Measurements from ENCODE around the gene RER1.

The RER1 gene

GRCh38 chr1:2405588-2406295 is 14.1 kb downstream of the RER1 start:
- TF ChIP-seq CTCF (IDR thresholded peaks at IDR 0.05): no peak
- H3K27ac ChIP-seq: no peak overlapping the region

GRCh38 chr1:2406451-2407041 is 14.9 kb downstream of the RER1 start:
- no peak for DNase-seq (ENCODE audit: low spot score)
- no peak overlapping the region for H3K27ac ChIP-seq
- H3K4me3 ChIP-seq: no peak overlapping the region
- TF ChIP-seq CTCF (IDR thresholded peaks at IDR 0.05): no peak

More at GRCh38 chr1:2405588-2406295, 14.1 kb downstream of the RER1 start:
- DNase-seq (ENCODE audit: low spot score): no peak
- no peak overlapping the region for H3K4me3 ChIP-seq

- no peak for TF ChIP-seq CTCF (IDR thresholded peaks at IDR 0.05)
- H3K4me3 ChIP-seq: no peak overlapping the region
- no peak for DNase-seq (ENCODE audit: low spot score)
- no peak overlapping the region for H3K27ac ChIP-seq
Measured at GRCh38 chr1:2407166-2407990, 15.7 kb downstream of the RER1 start.

GRCh38 chr1:2407991-2408275 is 16.3 kb downstream of the RER1 start:
- DNase-seq (ENCODE audit: low spot score): no peak
- H3K4me3 ChIP-seq: no peak overlapping the region

GRCh38 chr1:2408456-2408855 is 16.8 kb downstream of the RER1 start:
- no peak for TF ChIP-seq CTCF (IDR thresholded peaks at IDR 0.05)
- H3K4me3 ChIP-seq: no peak overlapping the region
- no peak overlapping the region for H3K27ac ChIP-seq
- no peak for DNase-seq (ENCODE audit: low spot score)

More at GRCh38 chr1:2407991-2408275, 16.3 kb downstream of the RER1 start:
- TF ChIP-seq CTCF (IDR thresholded peaks at IDR 0.05): no peak
- H3K27ac ChIP-seq: no peak overlapping the region

- no peak for DNase-seq (ENCODE audit: low spot score)
- no peak for TF ChIP-seq CTCF (IDR thresholded peaks at IDR 0.05)
- Histone ChIP-seq H3K27ac (no peak overlapping the region), H3K4me3 (no peak overlapping the region)
Measured at GRCh38 chr1:2408859-2409276, 17.2 kb downstream of the RER1 start.
